H9 (cell line): ENCODE measurements around the gene KDM4C. TPM values are rescaled to one million over a fixed set of nuclear protein-coding genes. Genes with fewer than 3 reads are reported as not detected.

Experiments
- DNase-seq: peaks from one replicate; pipeline ENCODE4 v3.0.0-alpha.2; 2017
- H2AFZ ChIP-seq: one replicate; pipeline ENCODE4 v1.6.1; 2013; ENCODE audit warnings: mild to moderate bottlenecking, low read length, control low read depth, moderate library complexity
- H2AK5ac ChIP-seq: 2 replicates; pipeline ENCODE4 v1.6.1; 2013; ENCODE audit warnings: low read length, control low read depth, mixed read lengths; ENCODE audit not compliant: insufficient read length
- H2BK120ac ChIP-seq: one replicate; pipeline ENCODE4 v1.6.1; 2013; ENCODE audit warnings: low read depth, mild to moderate bottlenecking, low read length, control low read depth, inconsistent platforms; ENCODE audit not compliant: poor library complexity, severe bottlenecking
- H2BK12ac ChIP-seq: 2 replicates; pipeline ENCODE4 v1.6.1; 2013; ENCODE audit warnings: low read length, control low read depth, mixed read lengths, low read depth; ENCODE audit not compliant: insufficient read length
- H2BK15ac ChIP-seq: 2 replicates; pipeline ENCODE4 v1.6.1; 2013; ENCODE audit warnings: low read depth, low read length, control low read depth
- H2BK20ac ChIP-seq: one replicate; pipeline ENCODE4 v1.6.1; 2013; ENCODE audit warnings: low read depth, mild to moderate bottlenecking, low read length, control low read depth, inconsistent platforms; ENCODE audit not compliant: poor library complexity, severe bottlenecking
- H2BK5ac ChIP-seq: 2 replicates; pipeline ENCODE4 v1.6.1; 2013; ENCODE audit warnings: low read length, control low read depth, mixed read lengths; ENCODE audit not compliant: insufficient read length
- H3K14ac ChIP-seq: 2 replicates; pipeline ENCODE4 v1.6.1; 2013; ENCODE audit warnings: low read length, control low read depth; ENCODE audit not compliant: insufficient read depth
- H3K18ac ChIP-seq: 2 replicates; pipeline ENCODE4 v1.6.1; 2013; ENCODE audit warnings: low read depth, mild to moderate bottlenecking, mixed read lengths, low read length, control low read depth; ENCODE audit not compliant: insufficient read length
- H3K23ac ChIP-seq: 2 replicates; pipeline ENCODE4 v1.6.1; 2013; ENCODE audit warnings: low read length, control low read depth, mixed read lengths, low read depth; ENCODE audit not compliant: insufficient read length
- H3K23me2 ChIP-seq: 2 replicates; pipeline ENCODE4 v1.6.1; 2013; ENCODE audit warnings: low read depth, mild to moderate bottlenecking, mixed read lengths, low read length, control low read depth; ENCODE audit not compliant: insufficient read length, poor library complexity, severe bottlenecking
- H3K27ac ChIP-seq: 2 replicates; pipeline ENCODE4 v1.5.1; 2013; ENCODE audit warnings: low read length, control low read depth, mixed read lengths, low read depth; ENCODE audit not compliant: insufficient read length
- H3K27me3 ChIP-seq: 2 replicates; pipeline ENCODE4 v1.6.1; 2013; ENCODE audit warnings: low read length, control low read depth, inconsistent platforms; ENCODE audit not compliant: insufficient read depth
- H3K4ac ChIP-seq: 2 replicates; pipeline ENCODE4 v1.6.1; 2013; ENCODE audit warnings: low read depth, mild to moderate bottlenecking, control low read depth, inconsistent platforms, low read length, moderate library complexity
- H3K4me1 ChIP-seq: 2 replicates; pipeline ENCODE4 v1.6.1; 2013; ENCODE audit warnings: low read length, control low read depth, inconsistent platforms; ENCODE audit not compliant: insufficient read depth
- H3K4me2 ChIP-seq: 2 replicates; pipeline ENCODE4 v1.6.1; 2013; ENCODE audit warnings: low read length, control low read depth, mixed read lengths; ENCODE audit not compliant: insufficient read length, insufficient read depth
- H3K56ac ChIP-seq: 2 replicates; pipeline ENCODE4 v1.6.1; 2013; ENCODE audit warnings: low read depth, mild to moderate bottlenecking, mixed read lengths, low read length, control low read depth; ENCODE audit not compliant: insufficient read length
- H3K79me1 ChIP-seq: 2 replicates; pipeline ENCODE4 v1.6.1; 2013; ENCODE audit warnings: low read depth, mild to moderate bottlenecking, moderate library complexity, low read length, control low read depth, inconsistent platforms; ENCODE audit not compliant: insufficient read depth, poor library complexity, severe bottlenecking
- H3K79me2 ChIP-seq: 2 replicates; pipeline ENCODE4 v1.6.1; 2013; ENCODE audit warnings: low read length, control low read depth, inconsistent platforms; ENCODE audit not compliant: insufficient read depth
- H3K9ac ChIP-seq: 2 replicates; pipeline ENCODE4 v1.6.1; 2013; ENCODE audit warnings: low read length, control low read depth, mixed read lengths; ENCODE audit not compliant: insufficient read length; ENCODE audit errors: extremely low read depth
- H3K9me3 ChIP-seq: one replicate; pipeline ENCODE4 v1.6.1; 2013; ENCODE audit warnings: low read depth, low read length, inconsistent platforms; ENCODE audit not compliant: control insufficient read depth
- H3T11ph ChIP-seq: one replicate; pipeline ENCODE4 v1.6.1; 2013; ENCODE audit warnings: mild to moderate bottlenecking, low read length, control low read depth, inconsistent platforms
- H4K20me1 ChIP-seq: one replicate; pipeline ENCODE4 v1.6.1; 2013; ENCODE audit not compliant: control insufficient read depth, insufficient read length, insufficient read depth
- H4K5ac ChIP-seq: 2 replicates; pipeline ENCODE4 v1.6.1; 2013; ENCODE audit warnings: low read depth, mild to moderate bottlenecking, mixed read lengths, low read length, control low read depth; ENCODE audit not compliant: insufficient read length
- H4K8ac ChIP-seq: replicated peaks from 2 replicates; pipeline ENCODE4 v1.6.1; 2013; ENCODE audit warnings: low read length, control low read depth, mixed read lengths, low read depth; ENCODE audit not compliant: insufficient read length
- H4K91ac ChIP-seq: 2 replicates; pipeline ENCODE4 v1.6.1; 2013; ENCODE audit warnings: low read depth, mild to moderate bottlenecking, moderate library complexity, mixed read lengths, low read length, control low read depth; ENCODE audit not compliant: insufficient read length
- H3K27ac Mint-ChIP-seq, 3 experiments: 2 replicates in 2 of 3; 3 replicates in 1 of 3; pipeline ENCODE4 v1.8.0; 2020 to 2021; ENCODE audit warnings: mixed read lengths in 3 of 3, mild to moderate bottlenecking in 1 of 3, moderate library complexity in 1 of 3
- H3K27me3 Mint-ChIP-seq: 2 replicates; pipeline ENCODE4 v1.8.0; 2021; ENCODE audit warnings: low read depth, mild to moderate bottlenecking, moderate library complexity, mixed read lengths
- H3K36me3 Mint-ChIP-seq, 3 experiments: 2 replicates in 2 of 3; 3 replicates in 1 of 3; pipeline ENCODE4 v1.8.0; 2020 to 2021; ENCODE audit warnings: low read depth in 3 of 3, mixed read lengths in 3 of 3; ENCODE audit not compliant: insufficient read depth in 1 of 3
- H3K4me1 Mint-ChIP-seq, 2 experiments: 2 replicates each; pipeline ENCODE4 v1.8.0; 2020; ENCODE audit warnings: mixed read lengths in 2 of 2
- H3K4me3 Mint-ChIP-seq, 2 experiments: 2 replicates in 1 of 2; 3 replicates in 1 of 2; pipeline ENCODE4 v1.8.0; 2020 to 2021; ENCODE audit warnings: mild to moderate bottlenecking in 2 of 2, mixed read lengths in 2 of 2, moderate library complexity in 1 of 2
- H3K9me3 Mint-ChIP-seq, 2 experiments: 2 replicates in 1 of 2; 3 replicates in 1 of 2; pipeline ENCODE4 v1.8.0; 2020; ENCODE audit warnings: mild to moderate bottlenecking in 2 of 2, mixed read lengths in 2 of 2, moderate library complexity in 1 of 2
- WGBS: extraction: QIAGEN DNeasy Blood & Tissue Kit; methylation state at CpG from one replicate; pipeline ENCODE4 v1.1.7; 2013; ENCODE audit warnings: missing lambda C conversion rate, low lambda C conversion rate, mixed read lengths; ENCODE audit not compliant: insufficient read length; ENCODE audit errors: extremely low coverage; 5-methylcytosine and 5-hydroxymethylcytosine counted together
- total RNA-seq: library from RNA; stranded (reverse); gene quantifications from 2 replicates; pipeline ENCODE4 v1.2.1, GENCODE V29; 2021
- TF ChIP-seq, protein P1 (sequence below): fragments of 200-600 bp; sonication (generic); conservative IDR thresholded peaks from 3 replicates; pipeline ENCODE4 v1.8.0; 2021; ENCODE audit warnings: antibody characterized with exemption, mild to moderate bottlenecking

The KDM4C gene
- total RNA-seq, 1 experiment from 2014 or later, result 24.0 TPM

DNA sequence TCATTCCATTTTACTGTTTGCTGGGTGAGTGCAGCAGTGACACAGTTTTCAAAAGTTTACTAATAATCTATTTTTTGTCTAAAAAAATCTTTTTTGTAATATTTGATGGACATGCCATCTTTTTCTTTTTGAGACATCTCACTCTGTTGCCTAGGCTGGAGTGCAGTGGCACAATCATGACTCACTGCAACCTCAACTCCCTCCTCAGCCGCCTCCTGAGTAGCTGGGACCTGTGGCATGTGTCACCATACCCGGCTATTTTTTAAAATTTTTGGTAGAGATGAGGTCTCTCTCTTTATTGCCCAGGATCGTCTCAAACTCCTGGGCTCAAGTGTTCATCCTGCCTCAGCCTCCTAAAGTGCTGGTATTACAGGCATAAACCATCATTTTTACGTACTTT is 86.0 kb downstream of the KDM4C start:
- Histone ChIP-seq H3T11ph (no peak overlapping the region), H3K23ac (no peak overlapping the region), H2BK15ac (no peak overlapping the region), H3K27ac (no peak overlapping the region), H4K91ac (no peak overlapping the region), H3K4me1 (no peaks in the 10 kb centered on the region), H3K9me3 (no peaks in the 10 kb centered on the region), H3K79me2 (no peaks in the 10 kb centered on the region), H2BK120ac (no peak overlapping the region), H4K20me1 (no peaks in the 10 kb centered on the region), H2BK5ac (no peak overlapping the region), H4K8ac (no peak overlapping the region), H2BK12ac (no peak overlapping the region), H3K27me3 (no peaks in the 10 kb centered on the region), H3K4ac (no peak overlapping the region), H3K56ac (no peak overlapping the region), H4K5ac (no peak overlapping the region), H3K9ac (no peak overlapping the region), H3K18ac (no peak overlapping the region), H2BK20ac (no peak overlapping the region), H2AFZ (no peak overlapping the region), H3K14ac (no peak overlapping the region), H3K23me2 (no peaks in the 10 kb centered on the region), H2AK5ac (no peak overlapping the region), H3K79me1 (no peaks in the 10 kb centered on the region), H3K4me2 (no peak overlapping the region)
- no CpG with 5 or more reads among the region's 4 CpGs for WGBS
- Mint-ChIP-seq H3K27ac (no peak overlapping the region), H3K4me1 (peaks cover 6 to 9% of the 10 kb centered on the region in 2 experiments), H3K4me3 (no peak overlapping the region), H3K36me3 (no peaks in the 10 kb centered on the region), H3K9me3 (no peaks in the 10 kb centered on the region), H3K27me3 (no peaks in the 10 kb centered on the region)
- no peak for DNase-seq
- TF ChIP-seq, protein P1, sequence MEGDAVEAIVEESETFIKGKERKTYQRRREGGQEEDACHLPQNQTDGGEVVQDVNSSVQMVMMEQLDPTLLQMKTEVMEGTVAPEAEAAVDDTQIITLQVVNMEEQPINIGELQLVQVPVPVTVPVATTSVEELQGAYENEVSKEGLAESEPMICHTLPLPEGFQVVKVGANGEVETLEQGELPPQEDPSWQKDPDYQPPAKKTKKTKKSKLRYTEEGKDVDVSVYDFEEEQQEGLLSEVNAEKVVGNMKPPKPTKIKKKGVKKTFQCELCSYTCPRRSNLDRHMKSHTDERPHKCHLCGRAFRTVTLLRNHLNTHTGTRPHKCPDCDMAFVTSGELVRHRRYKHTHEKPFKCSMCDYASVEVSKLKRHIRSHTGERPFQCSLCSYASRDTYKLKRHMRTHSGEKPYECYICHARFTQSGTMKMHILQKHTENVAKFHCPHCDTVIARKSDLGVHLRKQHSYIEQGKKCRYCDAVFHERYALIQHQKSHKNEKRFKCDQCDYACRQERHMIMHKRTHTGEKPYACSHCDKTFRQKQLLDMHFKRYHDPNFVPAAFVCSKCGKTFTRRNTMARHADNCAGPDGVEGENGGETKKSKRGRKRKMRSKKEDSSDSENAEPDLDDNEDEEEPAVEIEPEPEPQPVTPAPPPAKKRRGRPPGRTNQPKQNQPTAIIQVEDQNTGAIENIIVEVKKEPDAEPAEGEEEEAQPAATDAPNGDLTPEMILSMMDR, result no peak
